NB4 (cell line): ENCODE measurements around the gene SPDL1.

Experiments
- MAX ChIP-seq: IDR thresholded peaks from 2 replicates; pipeline ENCODE4 v1.6.1; 2011; ENCODE audit warnings: low read depth, low read length
- POLR2A ChIP-seq: IDR thresholded peaks from 2 replicates; pipeline ENCODE4 v1.6.1; 2011; ENCODE audit warnings: mild to moderate bottlenecking; ENCODE audit not compliant: insufficient read length; ENCODE audit errors: extremely low read depth

- no peak for TF ChIP-seq POLR2A
- no peak for TF ChIP-seq MAX
These were observed 31.9 kb upstream of the SPDL1 start for GRCh38 chr5:169551696-169552095.
